SK-N-SH (cell line): Measurements from ENCODE around the gene CHST11.

Experiments used
- CTCF ChIP-seq: fragments of 200-600 bp; sonication (generic); IDR thresholded peaks from 2 replicates; pipeline ENCODE4 v1.6.1; 2017; ENCODE audit warnings: antibody characterized with exemption, mild to moderate bottlenecking, moderate library complexity
- EP300 ChIP-seq, 2 experiments: IDR thresholded peaks; 2 replicates each; pipeline versions ENCODE4 v1.4.0 to v1.6.1; 2012; ENCODE audit warnings: borderline replicate concordance in 1 of 2, low read depth in 1 of 2, low read length in 1 of 2
- EZH2phosphoT487 ChIP-seq: fragments of 200-600 bp; sonication (generic); IDR thresholded peaks from 2 replicates; pipeline ENCODE4 v1.6.1; 2017; ENCODE audit warnings: low read depth, mixed run types, mild to moderate bottlenecking, antibody characterized with exemption, moderate library complexity, borderline replicate concordance
- IRF3 ChIP-seq: fragments of 150-350 bp; IDR thresholded peaks from 2 replicates; pipeline ENCODE4 v1.6.1; 2016; ENCODE audit warnings: mild to moderate bottlenecking, low read depth, low read length
- TAF1 ChIP-seq: IDR thresholded peaks from 2 replicates; pipeline ENCODE4 v1.6.1; 2012; ENCODE audit warnings: low read depth, mild to moderate bottlenecking, low read length, moderate library complexity, borderline replicate concordance

GRCh38 chr12:104505095-104505818, 48.5 kb downstream of the CHST11 start:
- TF ChIP-seq CTCF (no peak), EP300 (IDR thresholded peaks at IDR 0.05; ENCODE audit: borderline replicate concordance in 1 of 2, low read depth in 1 of 2, low read length in 1 of 2) (no peak), EZH2phosphoT487 (no peak), TAF1 (no peak), IRF3 (no peak)
